Measurements from ENCODE around the gene ORC4. TPM values are rescaled to one million over a fixed set of nuclear protein-coding genes. Genes with fewer than 3 reads are reported as not detected.

Gene ORC4
- total RNA-seq, 1 experiment from 2014 or later: 59.8 TPM

DNA sequence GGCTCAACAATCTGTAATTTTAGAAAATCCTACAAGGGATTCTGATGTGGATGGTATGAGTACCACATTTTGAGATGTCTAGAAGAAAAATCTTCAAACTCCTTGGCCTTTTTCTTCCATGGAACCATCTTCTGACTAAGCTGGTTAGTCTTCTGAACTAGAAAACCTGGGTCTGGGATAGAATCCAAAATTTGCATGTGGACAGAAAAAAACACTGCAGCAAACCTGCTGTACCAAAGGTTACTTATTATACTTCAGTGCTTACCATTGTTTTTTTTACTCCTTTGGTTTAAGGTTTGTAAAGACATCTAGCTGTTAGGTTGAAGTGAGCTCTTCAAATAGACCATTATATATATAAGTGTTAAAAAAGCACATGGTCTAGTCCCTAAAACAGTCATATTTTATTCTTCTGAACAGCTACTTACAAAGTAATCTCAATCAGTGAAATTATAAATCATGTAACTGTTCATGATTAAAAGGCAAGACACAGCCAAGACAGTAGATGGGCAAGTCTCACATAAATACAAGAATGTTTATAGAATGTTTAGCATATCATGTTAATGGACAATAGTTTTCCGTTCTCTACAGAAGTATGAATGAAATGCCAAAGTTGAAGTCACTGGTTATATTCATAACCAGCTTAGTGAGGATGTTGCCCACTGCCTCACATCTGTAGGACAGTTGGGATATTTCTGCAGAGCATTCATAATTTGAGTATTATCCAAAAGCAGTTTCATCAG is 85.5 kb downstream of the ORC4 start:
- DNase-seq (ENCODE audit: low read depth): no peak

DNA sequence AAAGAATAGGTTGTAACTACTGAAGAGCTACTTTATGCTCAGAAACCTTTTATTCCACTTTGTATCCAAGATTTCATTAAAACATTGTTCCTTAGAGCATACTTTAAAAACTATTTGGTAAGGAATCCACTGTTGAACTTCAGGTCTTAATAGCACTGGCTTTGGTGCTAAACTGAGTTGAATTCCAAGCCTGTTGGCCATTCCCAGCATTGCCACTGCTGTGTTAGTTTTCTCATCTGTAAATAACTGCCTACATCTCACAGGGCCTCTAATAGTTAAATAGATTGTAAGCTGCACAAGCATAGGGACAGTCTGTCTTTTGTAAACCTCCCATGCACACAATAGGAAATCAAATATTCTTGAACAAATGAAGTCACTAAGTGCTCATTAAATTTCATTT is 86.6 kb downstream of the ORC4 start:
- no peak for DNase-seq (ENCODE audit: low read depth)

DNA sequence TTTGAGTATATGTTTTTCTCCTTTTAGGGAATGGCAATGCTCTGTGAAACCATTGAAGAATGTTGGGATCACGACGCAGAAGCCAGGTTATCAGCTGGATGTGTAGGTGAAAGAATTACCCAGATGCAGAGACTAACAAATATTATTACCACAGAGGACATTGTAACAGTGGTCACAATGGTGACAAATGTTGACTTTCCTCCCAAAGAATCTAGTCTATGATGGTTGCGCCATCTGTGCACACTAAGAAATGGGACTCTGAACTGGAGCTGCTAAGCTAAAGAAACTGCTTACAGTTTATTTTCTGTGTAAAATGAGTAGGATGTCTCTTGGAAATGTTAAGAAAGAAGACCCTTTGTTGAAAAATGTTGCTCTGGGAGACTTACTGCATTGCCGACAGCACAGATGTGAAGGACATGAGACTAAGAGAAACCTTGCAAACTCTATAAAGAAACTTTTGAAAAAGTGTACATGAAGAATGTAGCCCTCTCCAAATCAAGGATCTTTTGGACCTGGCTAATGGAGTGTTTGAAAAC is 93.4 kb downstream of the ORC4 start:
- DNase-seq (ENCODE audit: low read depth): no peak

DNA sequence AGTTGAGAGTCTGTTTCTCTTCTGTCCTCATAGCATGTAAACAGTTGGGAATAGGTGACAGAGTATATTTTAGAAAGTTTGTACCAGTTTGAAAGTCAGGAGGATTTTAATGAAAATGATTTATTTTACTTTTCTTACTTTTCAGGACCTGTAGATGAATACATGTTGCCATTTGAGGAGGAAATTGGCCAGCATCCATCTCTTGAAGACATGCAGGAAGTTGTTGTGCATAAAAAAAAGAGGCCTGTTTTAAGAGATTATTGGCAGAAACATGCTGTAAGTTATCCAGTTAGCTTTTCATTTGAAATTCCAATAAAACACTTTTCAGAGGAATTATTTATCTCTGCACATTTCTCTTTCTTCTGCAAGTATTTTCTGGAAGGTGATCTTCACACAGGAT is 94.7 kb downstream of the ORC4 start:
- DNase-seq (ENCODE audit: low read depth): no peak

DNA sequence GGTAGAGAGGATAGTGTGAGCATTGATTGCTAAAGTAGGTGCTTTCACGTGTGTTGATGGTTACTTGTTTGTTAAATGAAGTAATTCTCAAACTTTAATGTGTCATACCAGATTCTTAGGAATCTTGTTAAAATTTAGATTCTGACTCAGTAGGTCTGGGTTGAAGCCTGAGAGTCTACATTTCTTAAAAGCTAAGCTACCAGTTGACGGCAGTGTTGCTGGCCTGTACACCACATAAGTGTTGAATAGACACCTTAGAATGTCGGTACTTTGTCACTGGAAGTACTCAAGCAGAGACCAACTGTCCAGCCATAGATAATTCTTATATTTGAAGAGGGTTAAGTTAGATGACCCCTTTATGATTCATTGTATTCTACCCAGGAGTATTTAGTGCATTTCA is 95.9 kb downstream of the ORC4 start:
- DNase-seq (ENCODE audit: low read depth): no peak

DNA sequence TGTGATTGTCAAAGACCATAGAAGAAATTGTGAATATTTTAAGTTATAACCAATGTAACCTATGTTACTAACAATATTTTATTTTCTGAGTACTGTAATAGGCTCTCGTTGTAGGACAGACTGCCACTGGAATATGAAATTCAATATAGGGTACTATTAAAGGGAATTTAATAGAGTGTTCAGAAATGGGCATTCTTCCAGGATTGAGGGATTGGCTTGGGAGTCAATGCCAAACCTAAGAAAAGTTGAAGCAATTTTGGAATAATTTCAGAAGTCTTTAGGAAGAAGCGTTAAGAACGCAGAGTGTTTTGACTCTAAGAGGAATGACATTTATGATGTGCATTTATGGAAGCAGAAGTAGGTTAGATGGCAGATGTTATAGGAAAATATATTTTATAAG is 96.7 kb downstream of the ORC4 start:
- DNase-seq (ENCODE audit: low read depth): no peak

DNA sequence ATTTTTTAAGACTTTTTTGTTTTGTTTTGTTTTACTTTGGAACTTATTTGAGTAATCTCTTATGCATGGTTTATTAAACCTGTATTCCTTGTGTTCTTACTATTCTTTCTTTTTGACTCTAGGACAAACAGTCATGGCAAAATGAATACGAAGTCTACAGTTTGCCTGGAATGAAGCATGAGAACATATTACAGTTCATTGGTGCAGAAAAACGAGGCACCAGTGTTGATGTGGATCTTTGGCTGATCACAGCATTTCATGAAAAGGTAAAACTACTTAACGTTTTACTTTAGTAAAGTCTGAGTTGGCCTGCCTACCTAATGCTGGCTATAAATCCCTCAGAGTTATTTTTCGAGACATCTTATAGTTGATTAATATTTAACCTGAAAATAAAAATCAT is 103.4 kb downstream of the ORC4 start:
- DNase-seq (ENCODE audit: low read depth): no peak

DNA sequence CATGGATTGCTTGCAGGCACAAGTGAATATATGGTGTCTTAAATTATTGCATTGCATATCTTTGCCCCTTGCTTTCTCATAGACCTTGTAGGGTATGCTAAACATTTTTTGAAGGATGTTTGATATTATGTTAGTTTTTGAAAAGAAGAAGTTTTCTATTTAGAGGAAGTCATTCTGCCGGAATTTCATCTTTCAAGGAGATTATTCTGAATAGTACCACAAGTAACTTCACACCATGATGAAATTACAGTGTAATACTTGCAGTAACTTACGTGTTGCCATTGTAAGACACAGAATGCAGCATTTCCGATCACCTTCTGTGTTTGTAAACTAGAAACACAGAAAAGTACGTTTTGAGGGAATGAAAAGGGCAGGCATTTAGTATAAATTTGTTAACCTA is 103.8 kb downstream of the ORC4 start:
- DNase-seq (ENCODE audit: low read depth): no peak

DNA sequence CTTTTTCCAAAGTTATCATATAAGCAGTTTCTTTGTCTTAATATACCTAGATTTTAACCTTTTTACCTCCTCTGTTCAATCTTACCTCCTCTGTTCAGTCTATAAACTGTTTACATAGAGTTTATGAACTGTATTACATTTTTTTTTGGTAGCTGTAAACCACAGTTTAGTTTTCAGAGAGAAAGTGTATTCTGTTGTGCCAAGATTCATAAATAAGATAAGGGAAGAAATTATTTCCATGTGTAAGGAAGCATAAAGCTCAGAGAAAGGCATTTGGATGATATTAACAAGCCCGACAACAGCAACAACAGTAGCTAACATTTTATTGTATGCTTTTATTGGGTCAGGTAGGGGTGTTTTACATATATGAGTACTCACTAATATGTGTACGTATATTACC is 104.5 kb downstream of the ORC4 start:
- no peak for DNase-seq (ENCODE audit: low read depth)

DNA sequence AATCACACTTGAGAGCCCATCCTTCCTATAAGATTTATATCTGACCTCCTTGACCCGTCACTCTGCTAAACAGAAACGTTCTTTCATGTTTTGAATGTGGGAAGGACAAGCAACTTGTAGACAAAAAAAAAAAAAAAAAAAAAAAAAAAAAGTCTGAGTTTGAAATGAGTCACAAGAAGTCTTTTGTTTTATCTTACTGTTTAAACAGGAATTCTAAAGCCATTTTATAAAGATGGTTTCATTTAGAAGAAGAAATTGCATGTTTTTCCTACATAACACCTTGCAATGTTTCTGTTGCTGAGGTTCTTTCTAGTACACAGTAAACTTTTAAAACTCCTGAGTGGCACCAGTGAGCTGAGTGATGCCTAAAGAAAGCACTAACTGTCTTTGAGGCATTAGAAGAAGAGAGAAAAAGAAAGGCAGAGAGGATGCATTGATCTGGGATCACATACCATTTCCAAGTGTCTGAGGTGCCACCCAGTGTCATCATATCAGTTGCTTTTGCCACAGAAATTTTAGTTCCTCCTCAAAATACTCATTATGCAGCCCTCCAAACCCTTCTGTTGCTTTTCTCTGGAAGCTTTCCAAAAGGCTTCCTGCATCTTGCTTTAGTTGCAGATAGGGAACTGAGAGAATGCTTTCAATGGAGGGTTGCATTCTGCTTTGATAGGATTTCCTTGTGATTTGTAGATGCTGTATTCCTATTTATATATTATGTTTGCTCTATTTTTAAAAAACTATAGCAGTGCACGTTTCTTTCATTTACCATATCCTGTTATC is 106.6 kb downstream of the ORC4 start:
- no peak for DNase-seq (ENCODE audit: low read depth)

DNA sequence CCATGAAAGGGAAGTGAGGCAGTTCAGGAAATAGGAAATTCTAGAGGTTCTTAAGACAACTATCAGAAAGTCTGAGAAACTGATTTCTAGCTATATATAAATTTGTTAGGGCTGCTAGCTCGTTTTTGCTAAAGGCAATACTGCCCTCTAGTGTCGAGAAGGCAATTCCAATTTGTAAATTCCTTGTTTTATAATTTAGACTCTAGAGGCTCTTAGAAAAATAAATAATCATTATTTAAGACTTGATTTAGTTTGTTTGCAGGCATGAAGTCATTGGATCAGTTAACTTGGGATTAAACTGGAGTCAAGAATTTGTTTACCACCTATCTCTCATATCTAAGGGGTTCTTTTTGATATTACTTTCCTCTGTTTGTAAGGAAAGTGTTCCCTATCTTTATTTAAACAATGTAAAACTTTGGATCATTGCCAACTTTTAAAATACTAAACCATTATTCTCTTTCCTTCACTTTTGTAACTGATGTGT is 109.5 kb downstream of the ORC4 start:
- DNase-seq (ENCODE audit: low read depth): peak; percentile 64

DNA sequence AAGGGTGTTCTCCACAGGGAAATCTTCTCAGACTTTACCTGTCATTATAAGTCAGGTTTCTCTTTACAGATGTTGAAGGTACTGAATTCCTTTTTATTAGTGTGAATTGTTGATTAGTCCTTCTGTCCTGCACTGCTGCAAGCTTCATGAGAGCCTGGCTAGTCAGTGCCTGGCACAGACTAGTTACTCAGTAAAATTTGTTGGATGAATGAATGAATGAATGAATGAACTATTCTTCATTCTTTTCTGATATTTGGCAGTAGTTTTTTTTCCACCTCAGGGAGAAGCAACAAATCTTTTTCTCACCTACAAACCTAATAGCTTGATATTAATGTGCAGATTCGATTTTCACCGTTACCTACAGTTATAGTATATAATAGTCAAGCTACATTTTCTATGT is 111.4 kb downstream of the ORC4 start:
- no peak for DNase-seq (ENCODE audit: low read depth)

DNA sequence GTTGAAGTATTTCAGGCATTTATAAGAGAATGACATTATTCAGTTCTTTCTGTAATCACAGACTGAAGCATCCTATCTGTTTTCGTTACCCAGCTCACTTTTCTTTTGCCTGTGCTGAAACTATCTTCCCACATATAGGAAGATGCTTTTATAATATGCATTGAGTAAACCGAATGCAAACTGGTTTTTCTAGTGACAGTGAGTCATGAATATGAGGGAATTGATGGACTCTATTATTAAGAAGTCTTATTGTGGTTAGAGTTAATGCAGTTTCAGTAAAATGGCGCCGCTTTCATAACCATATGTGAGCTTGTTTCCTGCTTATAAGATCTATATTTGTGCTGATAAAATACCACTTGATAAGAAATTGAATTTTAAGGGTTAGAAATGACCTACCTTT is 116.5 kb downstream of the ORC4 start:
- no peak for DNase-seq (ENCODE audit: low read depth)

DNA sequence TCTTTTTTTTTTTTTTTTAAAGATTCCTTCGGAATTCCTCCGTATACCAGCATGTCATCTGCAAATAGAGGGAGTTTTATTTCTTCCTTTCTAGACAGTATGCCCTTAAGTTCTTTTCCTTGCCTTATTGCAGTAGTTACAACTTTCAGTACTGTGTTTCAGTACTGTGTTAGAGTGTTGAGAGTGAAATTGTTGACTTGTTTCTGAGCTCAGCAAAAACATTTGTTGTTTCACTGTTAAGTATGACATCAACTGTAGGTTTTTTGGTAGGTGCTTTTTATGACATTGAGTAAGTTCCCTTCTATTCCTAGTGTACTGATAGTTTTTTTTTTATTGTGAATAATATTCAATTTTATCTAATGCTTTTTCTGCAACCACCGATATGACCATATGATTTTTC is 131.9 kb downstream of the ORC4 start:
- no peak for DNase-seq (ENCODE audit: low read depth)

DNA sequence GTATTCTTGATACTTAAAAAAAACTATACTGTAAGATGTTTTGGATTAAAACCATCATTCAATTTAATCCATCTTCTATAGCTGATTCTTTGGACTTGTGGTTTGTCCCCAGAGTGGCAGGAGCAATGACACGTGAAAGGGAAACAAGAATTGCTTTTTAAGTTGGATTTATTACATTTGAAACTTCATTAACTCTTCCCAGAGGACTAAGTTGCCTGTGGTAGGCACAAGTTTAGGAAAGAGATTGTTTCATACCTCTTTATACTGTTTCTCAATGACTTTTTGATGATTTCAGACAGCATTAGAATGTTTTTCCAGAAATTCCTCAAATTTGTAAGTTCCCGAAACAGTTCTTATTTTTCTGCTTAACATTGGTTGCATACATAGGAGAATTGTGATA is 134.4 kb downstream of the ORC4 start:
- DNase-seq (ENCODE audit: low read depth): no peak

DNA sequence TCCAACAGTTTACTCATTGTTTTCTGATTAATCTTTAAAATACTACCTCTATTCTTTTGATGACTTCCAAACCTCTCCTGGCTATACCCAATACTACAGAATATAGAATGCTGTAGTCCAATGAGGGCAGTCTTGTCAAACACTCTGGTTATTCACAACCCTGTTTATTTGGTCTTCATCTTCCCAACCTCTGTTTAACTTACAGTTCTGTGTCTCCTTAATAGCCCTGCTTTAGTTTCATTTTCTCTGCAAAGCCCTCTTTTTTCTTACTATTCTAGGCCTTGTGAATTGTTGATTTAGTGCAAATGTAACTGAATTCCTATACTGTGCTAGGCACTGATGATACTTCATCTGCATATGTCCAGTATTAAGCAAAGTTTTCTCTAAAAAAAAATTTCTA is 135.7 kb downstream of the ORC4 start:
- DNase-seq (ENCODE audit: low read depth): no peak

DNA sequence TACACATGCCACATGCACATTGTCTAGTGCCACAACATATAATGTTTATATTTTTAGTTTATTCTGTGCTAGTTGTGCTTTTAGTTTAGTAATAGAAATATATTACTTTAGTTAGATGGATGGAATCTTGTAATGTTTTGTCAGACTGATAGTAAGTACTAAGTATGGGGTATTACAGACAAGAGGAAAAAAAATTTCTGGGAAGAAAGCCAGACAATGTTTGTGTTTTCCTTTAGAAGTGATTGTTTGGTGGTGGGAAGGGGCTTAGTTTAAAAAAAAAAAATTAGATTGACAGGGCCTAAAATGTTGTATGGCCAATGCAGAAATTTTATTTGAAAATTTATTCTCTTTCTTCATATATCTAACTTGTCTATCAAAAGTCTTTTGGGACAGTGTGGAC is 137.9 kb downstream of the ORC4 start:
- no peak for DNase-seq (ENCODE audit: low read depth)

Other genes starting within 250 kb of the ORC4 start
- 4.9 and 6.2 TPM in 2 replicates for gene ACVR2A, start 175.7 kb downstream of the ORC4 start, total RNA-seq (2014; rRNA removed)
- 15.6 and 19.2 TPM in 2 replicates for gene MBD5, start 354 bp upstream of the ORC4 start, total RNA-seq (2014; rRNA removed)

All from LHCN-M2 (cell line).